Pancreas (tissue), 10 donors: Measurements from ENCODE around the gene SMIM29. TPM values are rescaled to one million over a fixed set of nuclear protein-coding genes. Genes with fewer than 3 reads are reported as not detected.

Experiments
- ATAC-seq, 4 donors: fragments of 200-7000 bp; cut with Tn5 transposase; one replicate each; pipeline versions ENCODE4 v1.8.0 to v1.9.1; 2020; ENCODE audit warnings: mild to moderate bottlenecking in 4 of 4, moderate library complexity in 4 of 4
- DNase-seq, 6 donors: peaks; one replicate each; pipeline ENCODE4 v3.0.0-alpha.2; 2020
- FAIRE-seq: peaks from 2 replicates; lab custom pipeline; 2012; peaks lifted over from hg19 to GRCh38; lab: Jason Lieb, UNC
- H3K27ac ChIP-seq, 4 donors: fragments of 200-600 bp; sonication (generic); 1 replicate in 3 of 4; 2 replicates in 1 of 4; pipeline versions ENCODE4 v1.5.0 to v1.8.0; 2020
- H3K27me3 ChIP-seq, 4 donors: fragments of 200-600 bp; one replicate each; pipeline ENCODE4 v1.8.0; 2021
- H3K36me3 ChIP-seq, 3 donors: fragments of 200-600 bp; sonication (generic) in 1 of 3; one replicate each; pipeline versions ENCODE4 v1.5.0 to v1.8.0; 2020 to 2021
- H3K4me1 ChIP-seq, 3 donors: fragments of 200-600 bp; one replicate each; pipeline ENCODE4 v1.8.0; 2021
- H3K4me3 ChIP-seq, 4 donors: fragments of 200-600 bp; sonication (generic) in 2 of 4; one replicate each; pipeline versions ENCODE4 v1.5.0 to v1.8.0; 2020 to 2021
- H3K9me3 ChIP-seq, 4 donors: fragments of 200-600 bp; one replicate each; pipeline ENCODE4 v1.8.0; 2021
- WGBS, 2 donors: extraction: QIAGEN DNeasy Blood & Tissue Kit; methylation state at CpG; one replicate each; pipeline ENCODE4 v1.1.7; 2013; 5-methylcytosine and 5-hydroxymethylcytosine counted together
- intact Hi-C, 3 donors: fragments of 100-400 bp; cut with DNase I; formaldehyde crosslinking; loops; one replicate each; pipeline versions ENCODE4 v1.11.1 to v1.14.2; 2022
- polyA plus RNA-seq, 2 donors: library from polyadenylated mRNA; stranded (reverse); fragments of 200-250 nt; gene quantifications; one replicate each; pipeline ENCODE4 v1.2.3, GENCODE V29; 2013
- total RNA-seq, 6 donors: library from RNA; stranded (reverse); fragmentation: NEBNext Ultra II Directional in 4 of 6; extraction: Animal tissue kit (Norgen Biotek cat#: 25700) in 4 of 6; gene quantifications; one replicate each; pipeline versions ENCODE4 v1.2.1 to v1.2.4, GENCODE V29; 2021 to 2023
- TF ChIP-seq, protein P1 (sequence below), 4 donors: fragments of 200-600 bp; sonication (generic) in 3 of 4; IDR thresholded peaks; one replicate each; pipeline versions ENCODE4 v1.5.0 to v1.8.0; 2021; ENCODE audit warnings: antibody characterized with exemption in 4 of 4
- donor health status: healthy with polysubstance abuse.
- donor health status: DM: no; HTN: no; CAD: no; lungs with moderate emphysema.
- donor health status: DM: no; HTN: no; CAD: no.
- donor health status: control.
- donor health status: control.
- donor health status: Bipolar disorder and iron deficiency.
- donor health status: DM: yes; HTN: yes; CAD: no.
- donor health status: DM: no; HTN: no; CAD: no.
- donor health status: DM: no; HTN: no; CAD: no.
- donor health status: DM: yes; HTN: yes; CAD: no.

The SMIM29 gene
- total and polyA plus RNA-seq, 8 donors = 5.9 to 35.0 (median 8.2) TPM

DNA sequence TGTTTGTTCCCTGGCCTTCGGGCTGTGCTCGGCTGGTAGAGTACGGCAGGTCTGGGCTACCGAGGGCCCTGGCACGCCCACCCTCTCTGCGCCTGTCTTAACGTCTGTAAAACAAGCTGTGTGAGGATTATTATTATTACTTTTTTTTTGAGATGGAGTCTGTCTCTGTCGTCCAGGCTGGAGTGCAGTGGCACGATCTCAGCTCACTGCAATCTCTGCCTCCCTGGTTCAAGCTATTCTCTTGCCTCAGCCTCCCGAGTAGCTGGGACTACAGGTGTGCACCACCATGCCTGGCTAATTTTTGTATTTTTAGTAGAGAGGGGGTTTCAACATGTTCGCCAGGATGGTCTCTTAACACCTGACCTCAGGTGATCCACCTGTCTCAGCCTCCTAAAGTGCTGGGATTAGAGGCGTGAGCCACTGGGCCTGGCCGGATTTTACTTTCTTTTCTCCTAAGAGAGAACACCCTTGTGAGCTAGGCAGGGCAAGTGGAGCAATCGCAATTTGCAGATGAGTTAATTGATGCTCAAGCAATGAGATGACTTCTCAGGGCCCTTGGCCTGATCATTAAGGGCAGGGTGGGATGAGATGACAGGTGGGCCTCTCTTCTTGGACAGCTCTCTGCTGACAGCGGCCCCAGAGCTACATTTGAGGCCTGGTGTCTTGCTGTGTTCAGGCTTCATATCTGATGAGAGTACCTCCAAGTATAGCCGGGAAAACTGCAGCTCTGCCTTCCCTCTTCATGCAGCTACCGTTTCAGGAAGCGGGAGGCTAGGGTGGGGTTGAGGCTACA, 859 bp upstream of the SMIM29 start:
- FAIRE-seq = no peak
- H3K27ac ChIP-seq = peak overlapping the region; percentile 82 to 90 (median 86)
- no peaks in the 10 kb centered on the region for H3K9me3 ChIP-seq
- no peaks in the 10 kb centered on the region for H3K36me3 ChIP-seq
- peak overlapping the region; percentile 48 to 73 (median 68) for H3K4me3 ChIP-seq
- TF ChIP-seq, protein P1, sequence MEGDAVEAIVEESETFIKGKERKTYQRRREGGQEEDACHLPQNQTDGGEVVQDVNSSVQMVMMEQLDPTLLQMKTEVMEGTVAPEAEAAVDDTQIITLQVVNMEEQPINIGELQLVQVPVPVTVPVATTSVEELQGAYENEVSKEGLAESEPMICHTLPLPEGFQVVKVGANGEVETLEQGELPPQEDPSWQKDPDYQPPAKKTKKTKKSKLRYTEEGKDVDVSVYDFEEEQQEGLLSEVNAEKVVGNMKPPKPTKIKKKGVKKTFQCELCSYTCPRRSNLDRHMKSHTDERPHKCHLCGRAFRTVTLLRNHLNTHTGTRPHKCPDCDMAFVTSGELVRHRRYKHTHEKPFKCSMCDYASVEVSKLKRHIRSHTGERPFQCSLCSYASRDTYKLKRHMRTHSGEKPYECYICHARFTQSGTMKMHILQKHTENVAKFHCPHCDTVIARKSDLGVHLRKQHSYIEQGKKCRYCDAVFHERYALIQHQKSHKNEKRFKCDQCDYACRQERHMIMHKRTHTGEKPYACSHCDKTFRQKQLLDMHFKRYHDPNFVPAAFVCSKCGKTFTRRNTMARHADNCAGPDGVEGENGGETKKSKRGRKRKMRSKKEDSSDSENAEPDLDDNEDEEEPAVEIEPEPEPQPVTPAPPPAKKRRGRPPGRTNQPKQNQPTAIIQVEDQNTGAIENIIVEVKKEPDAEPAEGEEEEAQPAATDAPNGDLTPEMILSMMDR (IDR thresholded peaks at IDR 0.05) = no peak
- ATAC-seq = peak; percentile 43 to 62 (median 56)
- no peaks in the 10 kb centered on the region for H3K27me3 ChIP-seq
- intact Hi-C loops = loop anchor here in 2 of 3 donors (5.0 to 10.0 kb wide), 2 partner anchors 165 to 168 kb away; no protein-coding TSS in a partner anchor
- WGBS, 2 donors = 45 to 47% methylated on average over 18 of the region's 18 CpGs
- DNase-seq = peak in 1 of 6 donors; percentile 35
- H3K4me1 ChIP-seq = no peaks in the 10 kb centered on the region

DNA sequence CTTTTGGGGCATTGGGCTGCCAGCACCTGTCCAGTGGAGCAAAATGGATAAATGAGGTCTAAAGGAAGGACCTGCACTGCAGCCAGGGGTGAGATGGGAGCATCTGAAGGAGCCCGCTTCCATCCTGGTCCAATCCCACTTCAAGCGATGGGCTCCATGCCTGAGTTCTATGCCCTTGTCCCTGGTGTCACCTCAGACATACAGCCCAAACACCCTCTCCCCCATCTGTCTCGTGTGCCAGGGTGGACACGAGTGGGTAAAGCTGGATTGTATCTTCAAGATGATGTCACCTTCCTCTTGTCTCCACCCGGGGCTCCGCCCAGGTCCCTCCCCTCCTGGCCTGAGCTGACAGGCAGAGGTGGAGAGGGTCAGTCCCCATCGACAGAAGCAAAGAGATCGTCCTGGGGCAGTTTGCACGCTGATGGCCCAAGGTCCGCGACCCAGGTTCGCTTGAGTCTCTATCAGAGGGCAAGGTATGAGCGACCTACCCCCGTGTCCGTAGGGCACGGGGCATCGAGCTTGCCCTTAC, 544 bp downstream of the SMIM29 start:
- Histone ChIP-seq H3K27ac (peak overlapping the region; percentile 65 to 90 (median 80)), H3K4me1 (no peaks in the 10 kb centered on the region), H3K4me3 (peak overlapping the region; percentile 66 to 73 (median 70)), H3K36me3 (no peaks in the 10 kb centered on the region), H3K9me3 (no peaks in the 10 kb centered on the region), H3K27me3 (no peaks in the 10 kb centered on the region)
- peak; percentile 58 to 81 (median 66) for DNase-seq
- peak; percentile 35 to 54 (median 42) for ATAC-seq
- TF ChIP-seq, protein P1 (IDR thresholded peaks at IDR 0.05) = no peak
- 9 to 11% methylated on average over 17 of the region's 17 CpGs for WGBS, 2 donors
- intact Hi-C loops = loop anchor here in 2 of 3 donors (5.0 to 10.0 kb wide), 2 partner anchors 167 to 169 kb away; no protein-coding TSS in a partner anchor
- no peak for FAIRE-seq

DNA sequence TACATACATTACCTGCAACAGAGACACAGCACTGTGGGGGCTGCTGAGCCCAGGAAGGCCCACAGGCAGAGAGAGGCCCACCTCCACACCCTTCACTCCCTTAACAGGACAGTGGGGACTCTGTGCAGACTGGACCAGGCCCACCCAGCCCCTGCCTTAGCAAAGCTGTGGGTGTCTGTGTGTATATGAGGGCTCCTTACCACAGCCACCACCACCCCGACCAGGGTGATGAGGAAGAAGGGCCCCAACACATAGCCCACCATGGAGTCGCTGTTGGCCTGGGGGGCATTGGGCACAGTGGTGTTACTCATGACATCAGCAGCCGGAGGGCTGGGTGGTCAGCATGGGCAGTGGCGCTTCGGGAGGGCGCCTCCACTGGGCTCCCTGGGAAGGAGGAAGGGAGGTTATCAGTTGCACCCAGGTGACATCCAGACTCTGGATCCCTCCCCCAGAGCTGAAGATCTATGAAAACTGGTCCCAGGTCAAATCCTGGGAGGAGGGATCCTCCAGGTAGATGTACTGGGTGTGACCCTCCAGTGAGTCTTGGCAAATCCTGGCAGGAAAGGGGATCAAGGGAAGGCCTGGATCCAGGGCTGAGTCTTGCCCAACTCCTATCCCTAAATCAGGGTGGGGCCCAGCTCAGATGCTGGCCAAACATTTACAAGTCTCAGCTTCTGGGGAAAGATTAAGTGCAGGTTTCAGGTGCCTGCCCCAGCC, 1.2 kb downstream of the SMIM29 start:
- H3K4me3 ChIP-seq = no peak overlapping the region
- TF ChIP-seq, protein P1 (IDR thresholded peaks at IDR 0.05) = no peak
- 82 to 86% methylated on average over 6 of the region's 6 CpGs for WGBS, 2 donors
- H3K36me3 ChIP-seq = no peaks in the 10 kb centered on the region
- no peak for ATAC-seq
- no peak for FAIRE-seq
- peak in 2 of 6 donors; percentile 54 to 76 for DNase-seq
- no peaks in the 10 kb centered on the region for H3K9me3 ChIP-seq
- intact Hi-C loops = loop anchor here in 2 of 3 donors (5.0 to 10.0 kb wide), 2 partner anchors 167 to 170 kb away; no protein-coding TSS in a partner anchor
- H3K4me1 ChIP-seq = no peaks in the 10 kb centered on the region
- peak overlapping the region in 1 of 4 donors; percentile 90 for H3K27ac ChIP-seq
- no peaks in the 10 kb centered on the region for H3K27me3 ChIP-seq

DNA sequence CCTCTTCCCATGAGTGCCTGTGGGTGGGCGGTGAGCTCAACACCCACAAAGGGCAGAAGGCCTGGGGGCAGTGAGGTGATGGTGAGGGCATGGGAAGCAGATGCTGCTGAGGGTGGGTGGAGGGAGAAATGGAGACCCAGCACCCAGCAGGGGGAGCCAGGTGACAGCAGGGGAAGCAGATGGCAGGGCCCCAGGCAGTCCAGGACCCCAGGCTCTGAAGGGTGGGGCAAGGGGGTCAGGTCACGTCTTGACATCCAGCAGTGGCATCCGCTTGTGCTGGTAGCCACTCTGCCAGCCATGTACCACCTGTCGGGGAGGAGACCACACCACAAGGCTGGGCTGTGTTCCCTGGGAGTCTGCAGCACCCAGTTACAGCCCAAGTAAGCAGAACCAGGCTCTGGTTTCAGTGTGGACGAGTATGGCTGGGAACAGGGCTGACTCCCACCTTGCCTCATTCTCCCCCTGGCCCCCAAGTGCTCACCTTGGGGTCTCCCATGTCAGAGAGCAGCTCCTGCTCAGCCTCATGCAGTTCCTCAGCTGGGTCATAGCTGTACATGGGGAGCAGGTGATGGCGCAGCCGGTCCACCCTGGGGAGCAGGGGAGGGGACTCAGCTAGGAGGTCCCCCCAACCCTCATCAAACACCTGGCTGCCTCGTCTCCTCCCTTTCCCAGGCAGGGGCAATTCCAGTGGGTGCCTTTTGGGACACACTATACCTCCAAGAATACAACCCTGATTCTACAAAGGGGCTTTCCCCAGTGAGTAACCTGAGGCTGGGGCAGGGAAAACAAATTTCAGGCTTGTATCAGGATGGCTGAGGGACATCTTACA, 2.0 kb downstream of the SMIM29 start:
- Histone ChIP-seq H3K4me3 (no peak overlapping the region), H3K9me3 (no peaks in the 10 kb centered on the region), H3K36me3 (no peaks in the 10 kb centered on the region), H3K27me3 (no peaks in the 10 kb centered on the region), H3K4me1 (no peaks in the 10 kb centered on the region), H3K27ac (no peak overlapping the region)
- no peak for FAIRE-seq
- TF ChIP-seq, protein P1 (IDR thresholded peaks at IDR 0.05) = no peak
- intact Hi-C loops = loop anchor here in 2 of 3 donors (5.0 to 10.0 kb wide), 2 partner anchors 168 to 171 kb away; no protein-coding TSS in a partner anchor
- ATAC-seq = no peak
- whole genome bisulfite sequencing, 2 donors = 71 to 75% methylated on average over 6 to 8 of the region's 8 CpGs
- DNase-seq = peak in 3 of 6 donors; percentile 25 to 77 (median 60)
